HepG2 (cell line): ENCODE measurements around the gene CD79A. TPM values are rescaled to one million over a fixed set of nuclear protein-coding genes. Genes with fewer than 3 reads are reported as not detected.

ENCODE experiments used
- ATAC-seq: fragments of 200-7000 bp; cut with Tn5 transposase; 3 replicates; pipeline ENCODE4 v1.9.1; 2020; ENCODE audit warnings: mild to moderate bottlenecking, moderate library complexity
- BruUV-seq: library from RNA; stranded (reverse); fragments of 400-500 nt; replicated peaks from 2 replicates; lab custom pipeline; 2021; lab: Mats Ljungman, UMichigan
- CTCF ChIA-PET: fragments of 300-600 bp; formaldehyde crosslinking; extraction: SDS; loops from one replicate; lab custom pipeline; 2021; ENCODE audit warnings: low total read pairs, inconsistent platforms, low intra/inter-chr PET ratio; lab: Yijun Ruan, JAX
- POLR2A ChIA-PET: fragments of 350-600 bp; sonication (Branson Sonifier 250); formaldehyde crosslinking; loops from one replicate; lab custom pipeline; 2020; ENCODE audit warnings: antibody characterized with exemption, inconsistent platforms; lab: Yijun Ruan, JAX
- DNase-seq: peaks from one replicate; pipeline ENCODE4 v3.0.0-alpha.2; 2015; ENCODE audit warnings: low spot score
- FAIRE-seq: peaks from 3 replicates; lab custom pipeline; 2011; peaks lifted over from hg19 to GRCh38; lab: Jason Lieb, UNC
- H2AFZ ChIP-seq: one replicate; pipeline ENCODE4 v1.6.1; 2011; ENCODE audit warnings: low read length, inconsistent platforms
- H3K27ac ChIP-seq: fragments of 300-600 bp; 3 replicates; pipeline ENCODE4 v1.8.0; 2011; ENCODE audit warnings: mixed run types, mild to moderate bottlenecking, mixed read lengths, low read length, inconsistent platforms; ENCODE audit not compliant: insufficient read depth; ENCODE audit errors: extremely low read length
- H3K27me3 ChIP-seq, 2 experiments: fragments of 200-600 bp in 1 of 2; 2 replicates in 1 of 2; 3 replicates in 1 of 2; pipeline versions ENCODE4 v1.6.0 to v1.8.0; 2011; ENCODE audit warnings: low read length in 2 of 2, mild to moderate bottlenecking in 2 of 2, moderate library complexity in 2 of 2, inconsistent platforms in 1 of 2; ENCODE audit not compliant: insufficient read depth in 2 of 2, control insufficient read depth in 1 of 2
- H3K36me3 ChIP-seq, 2 experiments: fragments of 200-600 bp in 1 of 2; replicated peaks in 1 of 2; 2 replicates in 1 of 2; 3 replicates in 1 of 2; pipeline versions ENCODE4 v1.5.1 to v1.8.0; 2011; ENCODE audit warnings: low read length in 2 of 2, inconsistent platforms in 1 of 2; ENCODE audit not compliant: insufficient read depth in 2 of 2, control insufficient read depth in 1 of 2
- H3K4me1 ChIP-seq: 2 replicates; pipeline ENCODE4 v1.5.1; 2012; ENCODE audit warnings: low read length, inconsistent platforms; ENCODE audit not compliant: insufficient read depth
- H3K4me2 ChIP-seq: 2 replicates; pipeline ENCODE4 v1.6.0; 2011; ENCODE audit warnings: low read depth, low read length, inconsistent platforms
- H3K4me3 ChIP-seq, 3 experiments: fragments of 200-600 bp in 1 of 3; sonication (generic), shearing (Covaris generic) in 1 of 3; replicated peaks in 1 of 3; 2 replicates each; pipeline ENCODE4 v1.5.1; 2011 to 2016; ENCODE audit warnings: low read length in 3 of 3, inconsistent platforms in 2 of 3, low read depth in 2 of 3, mild to moderate bottlenecking in 2 of 3, control low read depth in 1 of 3, mixed read lengths in 1 of 3; ENCODE audit not compliant: insufficient read depth in 1 of 3
- H3K79me2 ChIP-seq: one replicate; pipeline ENCODE4 v1.6.1; 2011; ENCODE audit warnings: low read length, inconsistent platforms; ENCODE audit not compliant: insufficient read depth
- H3K9ac ChIP-seq: 2 replicates; pipeline ENCODE4 v1.6.0; 2011; ENCODE audit warnings: mild to moderate bottlenecking, low read depth, low read length, inconsistent platforms; ENCODE audit not compliant: insufficient read depth
- H3K9me3 ChIP-seq: 2 replicates; pipeline ENCODE4 v1.5.1; 2012; ENCODE audit warnings: mild to moderate bottlenecking, low read length
- H4K20me1 ChIP-seq: 2 replicates; pipeline ENCODE4 v1.6.0; 2011; ENCODE audit warnings: inconsistent platforms, mild to moderate bottlenecking, low read length, moderate library complexity; ENCODE audit not compliant: insufficient read depth
- ZNF225 ChIP-seq: sonication (generic); formaldehyde crosslinking; IDR thresholded peaks from 2 replicates; pipeline ENCODE4 v1.4.0; 2020; ENCODE audit warnings: mild to moderate bottlenecking, missing genetic modification reagents
- ZSCAN25 ChIP-seq: sonication (generic); formaldehyde crosslinking; IDR thresholded peaks from 2 replicates; pipeline ENCODE4 v1.8.0; 2022; ENCODE audit warnings: mild to moderate bottlenecking, missing genetic modification reagents
- WGBS: methylation state at CpG from one replicate; pipeline ENCODE4 v1.1.6; 2017; ENCODE audit warnings: low lambda C conversion rate; 5-methylcytosine and 5-hydroxymethylcytosine counted together
- in situ Hi-C: cut with HindIII; loops from 2 replicates; pipeline ENCODE4 v1.10.0; 2017; ENCODE audit warnings: low pct_unique_long_range_greater_than_20kb; ENCODE audit not compliant: extremely low pct_ligation_motif_present
- intact Hi-C: fragments of 100-400 bp; cut with micrococcal nuclease; formaldehyde crosslinking; loops from one replicate; pipeline ENCODE4 v1.10.0; 2022; ENCODE audit not compliant: unreplicated experiment
- polyA plus RNA-seq, 8 experiments: library from polyadenylated mRNA; depleted of rRNA in 3 of 8; stranded (reverse) in 7 of 8; unstranded in 1 of 8; fragments of >200 nt; fragmentation: Illumina TruSeq in 4 of 8; extraction: Trizol in 4 of 8; gene quantifications; 2 replicates each; pipeline versions ENCODE4 v1.2.1 to v1.2.3, GENCODE V29; 2011 to 2016; ENCODE audit warnings: low read depth in 4 of 8, missing spikeins in 1 of 8, mixed read lengths in 1 of 8; ENCODE audit not compliant: insufficient read depth in 1 of 8
- total RNA-seq, 5 experiments: library from RNA; depleted of rRNA; stranded (reverse); fragments of >200 nt; fragmentation: Illumina TruSeq; extraction: Trizol; gene quantifications; 2 replicates each; pipeline ENCODE4 v1.2.3, GENCODE V29; 2016; ENCODE audit warnings: low read depth in 1 of 5
- TF ChIP-seq, protein P1 (sequence below): sonication (generic); formaldehyde crosslinking; IDR thresholded peaks from 2 replicates; pipeline ENCODE4 v1.4.0; 2020; ENCODE audit warnings: missing genetic modification reagents
- TF ChIP-seq, protein P2 (sequence below): sonication (generic); formaldehyde crosslinking; IDR thresholded peaks from 2 replicates; pipeline ENCODE4 v1.4.0; 2020; ENCODE audit warnings: mild to moderate bottlenecking, missing genetic modification reagents
- TF ChIP-seq, protein P3 (sequence below): IDR thresholded peaks from 2 replicates; pipeline ENCODE4 v1.6.1; 2016; ENCODE audit warnings: control low read depth
- TF ChIP-seq, protein P4 (sequence below): sonication (generic); formaldehyde crosslinking; IDR thresholded peaks from 2 replicates; pipeline ENCODE4 v1.4.0; 2020; ENCODE audit warnings: missing genetic modification reagents
- TF ChIP-seq, protein P5 (sequence below): sonication (generic); formaldehyde crosslinking; IDR thresholded peaks from 2 replicates; pipeline ENCODE4 v1.5.1; 2020; ENCODE audit warnings: mild to moderate bottlenecking, missing genetic modification reagents, moderate library complexity

Gene CD79A
- total and polyA plus RNA-seq, 2 of the 13 experiments (the other 11 are each of a cell fraction or from before 2014, with no cell fraction given) = 0.24 to 0.33 TPM

DNA sequence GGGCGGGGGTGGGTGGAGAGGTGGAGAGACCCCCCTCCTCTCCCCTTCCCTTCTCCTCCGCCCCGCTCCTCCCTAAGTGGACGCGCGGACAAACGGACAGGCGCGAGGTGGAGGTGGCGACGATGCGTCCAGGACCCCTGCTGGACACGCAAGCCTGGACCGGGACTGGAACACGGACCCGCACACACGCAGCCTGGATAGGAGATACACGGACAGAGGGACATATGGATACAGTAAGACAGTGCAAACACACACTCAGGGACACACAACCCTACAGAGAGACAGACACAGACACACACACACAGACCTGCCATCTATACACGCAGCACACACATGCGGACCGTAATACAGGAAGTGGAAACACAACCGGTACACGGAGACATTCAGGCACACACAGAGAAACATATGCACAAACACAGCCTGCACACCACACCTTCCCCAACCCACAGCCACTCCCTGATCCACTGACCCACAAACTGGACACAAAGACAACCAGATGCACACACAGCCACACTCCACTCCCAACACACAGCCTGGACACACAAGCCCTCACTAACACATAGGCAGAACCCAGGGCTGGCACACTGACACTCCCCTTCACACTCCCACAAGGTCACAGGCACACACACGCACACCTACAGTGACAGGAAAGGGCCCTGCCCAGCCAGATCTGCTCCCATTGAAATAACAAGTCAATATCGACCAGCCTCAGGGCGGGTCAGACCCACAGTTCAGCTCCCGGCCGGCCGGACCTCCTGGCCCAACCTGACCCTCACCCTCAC lies 51.9 kb downstream of the CD79A start:
- no peak for FAIRE-seq
- H3K4me1 ChIP-seq = peaks cover 11% of the 10 kb centered on the region
- H2AFZ ChIP-seq = no peak overlapping the region
- ChIA-PET CTCF (no interaction called here), POLR2A (no interaction called here)
- H3K9me3 ChIP-seq = no peaks in the 10 kb centered on the region
- in situ Hi-C loops = no loop called here
- WGBS = 21% methylated on average over 13 of the region's 29 CpGs
- no peaks in the 10 kb centered on the region for H3K79me2 ChIP-seq
- peak; percentile 63 for ATAC-seq
- intact Hi-C loops = no loop called here
- H4K20me1 ChIP-seq = no peaks in the 10 kb centered on the region
- H3K27me3 ChIP-seq = peaks cover 8 to 93% of the 10 kb centered on the region in 2 experiments
- peak overlapping the region; percentile 51; the same call in 1 of the 2 replicates for H3K4me2 ChIP-seq
- no TSS peak for BruUV-seq
- no peak overlapping the region for H3K9ac ChIP-seq
- H3K4me3 ChIP-seq = peak overlapping the region in 2 of 3 experiments; percentile 20 to 40; a peak in 3 of 6 replicates
- no peak for DNase-seq
- H3K36me3 ChIP-seq = no peaks in the 10 kb centered on the region
- H3K27ac ChIP-seq = no peak overlapping the region
- TF ChIP-seq ZNF225 (CRISPR knock-in tag) (peak; percentile 46; the same call in 1 of the 2 replicates), ZSCAN25 (0 out of 2 replicates have a peak, but pooled peaks have one; percentile 41)
- TF ChIP-seq, protein P1, sequence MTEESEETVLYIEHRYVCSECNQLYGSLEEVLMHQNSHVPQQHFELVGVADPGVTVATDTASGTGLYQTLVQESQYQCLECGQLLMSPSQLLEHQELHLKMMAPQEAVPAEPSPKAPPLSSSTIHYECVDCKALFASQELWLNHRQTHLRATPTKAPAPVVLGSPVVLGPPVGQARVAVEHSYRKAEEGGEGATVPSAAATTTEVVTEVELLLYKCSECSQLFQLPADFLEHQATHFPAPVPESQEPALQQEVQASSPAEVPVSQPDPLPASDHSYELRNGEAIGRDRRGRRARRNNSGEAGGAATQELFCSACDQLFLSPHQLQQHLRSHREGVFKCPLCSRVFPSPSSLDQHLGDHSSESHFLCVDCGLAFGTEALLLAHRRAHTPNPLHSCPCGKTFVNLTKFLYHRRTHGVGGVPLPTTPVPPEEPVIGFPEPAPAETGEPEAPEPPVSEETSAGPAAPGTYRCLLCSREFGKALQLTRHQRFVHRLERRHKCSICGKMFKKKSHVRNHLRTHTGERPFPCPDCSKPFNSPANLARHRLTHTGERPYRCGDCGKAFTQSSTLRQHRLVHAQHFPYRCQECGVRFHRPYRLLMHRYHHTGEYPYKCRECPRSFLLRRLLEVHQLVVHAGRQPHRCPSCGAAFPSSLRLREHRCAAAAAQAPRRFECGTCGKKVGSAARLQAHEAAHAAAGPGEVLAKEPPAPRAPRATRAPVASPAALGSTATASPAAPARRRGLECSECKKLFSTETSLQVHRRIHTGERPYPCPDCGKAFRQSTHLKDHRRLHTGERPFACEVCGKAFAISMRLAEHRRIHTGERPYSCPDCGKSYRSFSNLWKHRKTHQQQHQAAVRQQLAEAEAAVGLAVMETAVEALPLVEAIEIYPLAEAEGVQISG (CRISPR knock-in tag) = peak; percentile 15; the same call in 1 of the 2 replicates
- TF ChIP-seq, protein P2, sequence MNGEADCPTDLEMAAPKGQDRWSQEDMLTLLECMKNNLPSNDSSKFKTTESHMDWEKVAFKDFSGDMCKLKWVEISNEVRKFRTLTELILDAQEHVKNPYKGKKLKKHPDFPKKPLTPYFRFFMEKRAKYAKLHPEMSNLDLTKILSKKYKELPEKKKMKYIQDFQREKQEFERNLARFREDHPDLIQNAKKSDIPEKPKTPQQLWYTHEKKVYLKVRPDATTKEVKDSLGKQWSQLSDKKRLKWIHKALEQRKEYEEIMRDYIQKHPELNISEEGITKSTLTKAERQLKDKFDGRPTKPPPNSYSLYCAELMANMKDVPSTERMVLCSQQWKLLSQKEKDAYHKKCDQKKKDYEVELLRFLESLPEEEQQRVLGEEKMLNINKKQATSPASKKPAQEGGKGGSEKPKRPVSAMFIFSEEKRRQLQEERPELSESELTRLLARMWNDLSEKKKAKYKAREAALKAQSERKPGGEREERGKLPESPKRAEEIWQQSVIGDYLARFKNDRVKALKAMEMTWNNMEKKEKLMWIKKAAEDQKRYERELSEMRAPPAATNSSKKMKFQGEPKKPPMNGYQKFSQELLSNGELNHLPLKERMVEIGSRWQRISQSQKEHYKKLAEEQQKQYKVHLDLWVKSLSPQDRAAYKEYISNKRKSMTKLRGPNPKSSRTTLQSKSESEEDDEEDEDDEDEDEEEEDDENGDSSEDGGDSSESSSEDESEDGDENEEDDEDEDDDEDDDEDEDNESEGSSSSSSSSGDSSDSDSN (CRISPR knock-in tag) = no peak
- TF ChIP-seq, protein P3, sequence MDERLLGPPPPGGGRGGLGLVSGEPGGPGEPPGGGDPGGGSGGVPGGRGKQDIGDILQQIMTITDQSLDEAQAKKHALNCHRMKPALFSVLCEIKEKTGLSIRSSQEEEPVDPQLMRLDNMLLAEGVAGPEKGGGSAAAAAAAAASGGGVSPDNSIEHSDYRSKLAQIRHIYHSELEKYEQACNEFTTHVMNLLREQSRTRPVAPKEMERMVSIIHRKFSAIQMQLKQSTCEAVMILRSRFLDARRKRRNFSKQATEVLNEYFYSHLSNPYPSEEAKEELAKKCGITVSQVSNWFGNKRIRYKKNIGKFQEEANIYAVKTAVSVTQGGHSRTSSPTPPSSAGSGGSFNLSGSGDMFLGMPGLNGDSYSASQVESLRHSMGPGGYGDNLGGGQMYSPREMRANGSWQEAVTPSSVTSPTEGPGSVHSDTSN = no peak
- TF ChIP-seq, protein P4, sequence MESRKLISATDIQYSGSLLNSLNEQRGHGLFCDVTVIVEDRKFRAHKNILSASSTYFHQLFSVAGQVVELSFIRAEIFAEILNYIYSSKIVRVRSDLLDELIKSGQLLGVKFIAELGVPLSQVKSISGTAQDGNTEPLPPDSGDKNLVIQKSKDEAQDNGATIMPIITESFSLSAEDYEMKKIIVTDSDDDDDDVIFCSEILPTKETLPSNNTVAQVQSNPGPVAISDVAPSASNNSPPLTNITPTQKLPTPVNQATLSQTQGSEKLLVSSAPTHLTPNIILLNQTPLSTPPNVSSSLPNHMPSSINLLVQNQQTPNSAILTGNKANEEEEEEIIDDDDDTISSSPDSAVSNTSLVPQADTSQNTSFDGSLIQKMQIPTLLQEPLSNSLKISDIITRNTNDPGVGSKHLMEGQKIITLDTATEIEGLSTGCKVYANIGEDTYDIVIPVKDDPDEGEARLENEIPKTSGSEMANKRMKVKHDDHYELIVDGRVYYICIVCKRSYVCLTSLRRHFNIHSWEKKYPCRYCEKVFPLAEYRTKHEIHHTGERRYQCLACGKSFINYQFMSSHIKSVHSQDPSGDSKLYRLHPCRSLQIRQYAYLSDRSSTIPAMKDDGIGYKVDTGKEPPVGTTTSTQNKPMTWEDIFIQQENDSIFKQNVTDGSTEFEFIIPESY (CRISPR knock-in tag) = 0 out of 2 replicates have a peak, but pooled peaks have one; percentile 31
- TF ChIP-seq, protein P5, sequence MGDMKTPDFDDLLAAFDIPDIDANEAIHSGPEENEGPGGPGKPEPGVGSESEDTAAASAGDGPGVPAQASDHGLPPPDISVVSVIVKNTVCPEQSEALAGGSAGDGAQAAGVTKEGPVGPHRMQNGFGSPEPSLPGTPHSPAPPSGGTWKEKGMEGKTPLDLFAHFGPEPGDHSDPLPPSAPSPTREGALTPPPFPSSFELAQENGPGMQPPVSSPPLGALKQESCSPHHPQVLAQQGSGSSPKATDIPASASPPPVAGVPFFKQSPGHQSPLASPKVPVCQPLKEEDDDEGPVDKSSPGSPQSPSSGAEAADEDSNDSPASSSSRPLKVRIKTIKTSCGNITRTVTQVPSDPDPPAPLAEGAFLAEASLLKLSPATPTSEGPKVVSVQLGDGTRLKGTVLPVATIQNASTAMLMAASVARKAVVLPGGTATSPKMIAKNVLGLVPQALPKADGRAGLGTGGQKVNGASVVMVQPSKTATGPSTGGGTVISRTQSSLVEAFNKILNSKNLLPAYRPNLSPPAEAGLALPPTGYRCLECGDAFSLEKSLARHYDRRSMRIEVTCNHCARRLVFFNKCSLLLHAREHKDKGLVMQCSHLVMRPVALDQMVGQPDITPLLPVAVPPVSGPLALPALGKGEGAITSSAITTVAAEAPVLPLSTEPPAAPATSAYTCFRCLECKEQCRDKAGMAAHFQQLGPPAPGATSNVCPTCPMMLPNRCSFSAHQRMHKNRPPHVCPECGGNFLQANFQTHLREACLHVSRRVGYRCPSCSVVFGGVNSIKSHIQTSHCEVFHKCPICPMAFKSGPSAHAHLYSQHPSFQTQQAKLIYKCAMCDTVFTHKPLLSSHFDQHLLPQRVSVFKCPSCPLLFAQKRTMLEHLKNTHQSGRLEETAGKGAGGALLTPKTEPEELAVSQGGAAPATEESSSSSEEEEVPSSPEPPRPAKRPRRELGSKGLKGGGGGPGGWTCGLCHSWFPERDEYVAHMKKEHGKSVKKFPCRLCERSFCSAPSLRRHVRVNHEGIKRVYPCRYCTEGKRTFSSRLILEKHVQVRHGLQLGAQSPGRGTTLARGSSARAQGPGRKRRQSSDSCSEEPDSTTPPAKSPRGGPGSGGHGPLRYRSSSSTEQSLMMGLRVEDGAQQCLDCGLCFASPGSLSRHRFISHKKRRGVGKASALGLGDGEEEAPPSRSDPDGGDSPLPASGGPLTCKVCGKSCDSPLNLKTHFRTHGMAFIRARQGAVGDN (CRISPR knock-in tag) = peak; percentile 20; the same call in 1 of the 2 replicates
